GM12878 (cell line): Measurements from ENCODE around the gene OR5K3. TPM values are rescaled to one million over a fixed set of nuclear protein-coding genes. Genes with fewer than 3 reads are reported as not detected.

Experiments used
- ATAC-seq: fragments of 200-7000 bp; cut with Tn5 transposase; 3 replicates; pipeline ENCODE4 v1.9.1; 2020; ENCODE audit warnings: mild to moderate bottlenecking, moderate library complexity
- BruUV-seq: library from RNA; stranded (reverse); fragments of 400-500 nt; replicated peaks from 2 replicates; lab custom pipeline; 2021; lab: Mats Ljungman, UMichigan
- CTCF ChIA-PET: fragments of 300-600 bp; sonication (Branson Sonifier 250); formaldehyde crosslinking; extraction: SDS; loops from one replicate; lab custom pipeline; 2021; ENCODE audit warnings: inconsistent platforms; lab: Yijun Ruan, JAX
- POLR2A ChIA-PET: fragments of 350-600 bp; formaldehyde crosslinking; extraction: SDS; loops from one replicate; lab custom pipeline; 2021; ENCODE audit warnings: inconsistent platforms; lab: Charles Lee
- RAD21 ChIA-PET: fragments of 300-600 bp; sonication (Branson Sonifier 250); formaldehyde crosslinking; loops from one replicate; lab custom pipeline; 2023; ENCODE audit warnings: antibody characterized with exemption; ENCODE audit not compliant: unreplicated experiment; lab: Charles Lee
- SMC1A ChIA-PET: fragments of 300-600 bp; sonication (Branson Sonifier 250); formaldehyde crosslinking; loops from one replicate; lab custom pipeline; 2023; ENCODE audit not compliant: unreplicated experiment, uncharacterized antibody; lab: Charles Lee
- DNase-seq: peaks from one replicate; pipeline ENCODE4 v3.0.0-alpha.2; 2011; ENCODE audit warnings: low read depth, low spot score
- FAIRE-seq: peaks from 3 replicates; lab custom pipeline; 2011; peaks lifted over from hg19 to GRCh38; lab: Jason Lieb, UNC
- H2AFZ ChIP-seq: 2 replicates; pipeline ENCODE4 v1.6.0; 2011; ENCODE audit warnings: low read depth, low read length, control low read depth; ENCODE audit not compliant: control insufficient read depth
- H3K27ac ChIP-seq: 2 replicates; pipeline ENCODE4 v1.5.1; 2011; ENCODE audit warnings: control low read depth; ENCODE audit not compliant: control insufficient read depth, insufficient read depth
- H3K27me3 ChIP-seq, 2 experiments: replicated peaks in 1 of 2; 2 replicates each; pipeline versions ENCODE4 v1.6.0 to v1.6.1; 2011; ENCODE audit warnings: low read length in 1 of 2; ENCODE audit not compliant: control insufficient read depth in 2 of 2, insufficient read depth in 2 of 2
- H3K36me3 ChIP-seq, 2 experiments: 2 replicates each; pipeline ENCODE4 v1.5.1; 2011; ENCODE audit warnings: low read length in 1 of 2; ENCODE audit not compliant: control insufficient read depth in 2 of 2, insufficient read depth in 2 of 2
- H3K4me1 ChIP-seq: 2 replicates; pipeline ENCODE4 v1.6.1; 2011; ENCODE audit warnings: mild to moderate bottlenecking, low read length, moderate library complexity, mixed read lengths; ENCODE audit not compliant: control insufficient read depth, insufficient read depth
- H3K4me2 ChIP-seq: 2 replicates; pipeline ENCODE4 v1.6.0; 2011; ENCODE audit warnings: control low read depth; ENCODE audit not compliant: control insufficient read depth, insufficient read depth
- H3K4me3 ChIP-seq: fragments of 200-600 bp; sonication (generic); 2 replicates; pipeline ENCODE4 v1.5.1; 2016
- H3K79me2 ChIP-seq: 2 replicates; pipeline ENCODE4 v1.6.0; 2011; ENCODE audit warnings: low read length; ENCODE audit not compliant: control insufficient read depth, insufficient read depth
- H3K9ac ChIP-seq: 2 replicates; pipeline ENCODE4 v1.8.0; 2011; ENCODE audit warnings: low read length, control low read depth, mixed read lengths; ENCODE audit not compliant: control insufficient read depth, insufficient read depth
- H3K9me3 ChIP-seq: replicated peaks from 3 replicates; pipeline ENCODE4 v1.5.1; 2011; ENCODE audit warnings: mild to moderate bottlenecking, low read length; ENCODE audit not compliant: control insufficient read depth, insufficient read depth
- H4K20me1 ChIP-seq: 2 replicates; pipeline ENCODE4 v1.6.0; 2011; ENCODE audit not compliant: control insufficient read depth, insufficient read depth
- ATF7 ChIP-seq: fragments of 450-650 bp; IDR thresholded peaks from 2 replicates; pipeline ENCODE4 v1.6.1; 2016; ENCODE audit warnings: low read depth, mild to moderate bottlenecking
- BCLAF1 ChIP-seq: fragments of 450-650 bp; IDR thresholded peaks from 2 replicates; pipeline ENCODE4 v1.6.1; 2017; ENCODE audit warnings: antibody characterized with exemption, mild to moderate bottlenecking, moderate library complexity
- E2F4 ChIP-seq: IDR thresholded peaks from 2 replicates; pipeline ENCODE4 v1.6.1; 2012; ENCODE audit warnings: low read depth, low read length, improper control_type of control experiment
- HDAC2 ChIP-seq: fragments of 200-600 bp; sonication (generic); IDR thresholded peaks from 2 replicates; pipeline ENCODE4 v1.6.1; 2017
- MEF2A ChIP-seq: IDR thresholded peaks from 2 replicates; pipeline ENCODE4 v1.6.1; 2011; ENCODE audit warnings: low read depth, mild to moderate bottlenecking, low read length, moderate library complexity; ENCODE audit not compliant: insufficient read depth
- RELA ChIP-seq: fragments of 450-650 bp; IDR thresholded peaks from 2 replicates; pipeline ENCODE4 v1.8.0; 2014; ENCODE audit warnings: borderline replicate concordance; ENCODE audit not compliant: partially characterized antibody
- SMAD1 ChIP-seq: fragments of 450-650 bp; IDR thresholded peaks from 2 replicates; pipeline ENCODE4 v1.6.1; 2018; ENCODE audit warnings: mild to moderate bottlenecking, low read depth; ENCODE audit not compliant: partially characterized antibody
- SP1 ChIP-seq: IDR thresholded peaks from one replicate; pipeline ENCODE4 v1.6.1; 2011; ENCODE audit warnings: low read depth, low read length
- TARDBP ChIP-seq: IDR thresholded peaks from 2 replicates; pipeline ENCODE4 v1.6.1; 2016; ENCODE audit warnings: borderline replicate concordance
- ZBTB40 ChIP-seq: fragments of 450-650 bp; IDR thresholded peaks from 2 replicates; pipeline ENCODE4 v1.6.1; 2016; ENCODE audit warnings: mild to moderate bottlenecking, moderate library complexity, borderline replicate concordance
- ZNF592 ChIP-seq: fragments of 450-650 bp; IDR thresholded peaks from 2 replicates; pipeline ENCODE4 v1.6.1; 2017; ENCODE audit warnings: mild to moderate bottlenecking, moderate library complexity
- whole genome bisulfite sequencing: methylation state at CpG from one replicate; pipeline ENCODE4 v1.1.6; 2016; ENCODE audit warnings: low lambda C conversion rate; ENCODE audit not compliant: insufficient replicate concordance, insufficient coverage; ENCODE audit errors: missing lambda C conversion rate; 5-methylcytosine and 5-hydroxymethylcytosine counted together
- in situ Hi-C: fragments of 300-500 bp; cut with MboI; formaldehyde crosslinking; loops from 9 replicates; pipeline ENCODE4 v1.14.3; 2018; ENCODE audit warnings: mixed read lengths
- intact Hi-C: fragments of 100-400 bp; cut with micrococcal nuclease; formaldehyde crosslinking; loops from one replicate; pipeline ENCODE4 v1.14.2; 2022; ENCODE audit not compliant: unreplicated experiment
- polyA plus RNA-seq, 11 experiments: library from polyadenylated mRNA; depleted of rRNA in 4 of 11; unstranded in 6 of 11; stranded (reverse) in 5 of 11; fragments of >200 nt; fragmentation: Nextera tagmentation in 4 of 11; fragmentation: Illumina TruSeq in 1 of 11; extraction: Ambion mirVana in 4 of 11; extraction: Trizol in 1 of 11; gene quantifications; 1 replicate in 1 of 11; 2 replicates in 10 of 11; pipeline versions ENCODE4 v1.2.1 to v1.2.3, GENCODE V29; 2011 to 2016; ENCODE audit warnings: inconsistent platforms in 2 of 11, missing spikeins in 2 of 11, low read depth in 1 of 11
- total RNA-seq, 4 experiments: library from RNA; depleted of rRNA in 3 of 4; stranded (reverse); fragments of >200 nt in 3 of 4; fragmentation: Illumina TruSeq in 1 of 4; extraction: Trizol in 1 of 4; gene quantifications; 2 replicates each; pipeline versions ENCODE4 v1.2.1 to v1.2.3, GENCODE V29; 2013 to 2021

Gene OR5K3
- total and polyA plus RNA-seq, 10 of the 15 experiments (the other 5 are each of a cell fraction or from before 2014, with no cell fraction given) = 1.6 TPM; not detected in 9

- ChIA-PET POLR2A (no interaction called here), RAD21 (interaction anchor here (1.0 kb wide), 1 partner anchor 185 kb away, joined by 3 read pairs; no protein-coding TSS in a partner anchor), SMC1A (interaction anchor here (1.1 to 1.2 kb wide), 2 partner anchors 10 to 11 kb away, joined by 3 to 4 read pairs; no protein-coding TSS in a partner anchor), CTCF (interaction anchor here (0.9 kb wide), 1 partner anchor 48 kb away, joined by 3 read pairs; no protein-coding TSS in a partner anchor)
- no peaks in the 10 kb centered on the region for H3K36me3 ChIP-seq
- no peak overlapping the region for H3K9ac ChIP-seq
- WGBS = 11% methylated on average over 2 of the region's 2 CpGs
- FAIRE-seq (no peak), ATAC-seq (no peak), DNase-seq (no peak)
- H3K4me3 ChIP-seq = no peak overlapping the region
- no peaks in the 10 kb centered on the region for H3K27me3 ChIP-seq
- H3K4me1 ChIP-seq = no peaks in the 10 kb centered on the region
- no peaks in the 10 kb centered on the region for H3K9me3 ChIP-seq
- TF ChIP-seq E2F4 = no peak
- no peak for TF ChIP-seq ATF7
- TF ChIP-seq SP1 = no peak
- TF ChIP-seq ZNF592 = no peak
- TF ChIP-seq BCLAF1 = no peak
- no peak for TF ChIP-seq MEF2A
- no peak for TF ChIP-seq HDAC2
- TF ChIP-seq TARDBP = no peak
- TF ChIP-seq RELA = no peak
- no peak for TF ChIP-seq ZBTB40
- TF ChIP-seq SMAD1 = no peak
- intact Hi-C loops (no loop called here), in situ Hi-C loops (no loop called here)
- H2AFZ ChIP-seq = no peak overlapping the region
- no peaks in the 10 kb centered on the region for H4K20me1 ChIP-seq
- no peak overlapping the region for H3K27ac ChIP-seq
- no TSS peak for BruUV-seq
- H3K4me2 ChIP-seq = no peak overlapping the region
- H3K79me2 ChIP-seq = no peaks in the 10 kb centered on the region
These were observed 13.8 kb upstream of the OR5K3 start for GRCh38 chr3:98376631-98377030.
